Measurements from ENCODE around the gene TEX2. TPM values are rescaled to one million over a fixed set of nuclear protein-coding genes. Genes with fewer than 3 reads are reported as not detected.
"Not testable (repeated sequence)": the region's sequence is repeated elsewhere in the genome, so short reads cannot be mapped to it uniquely, and the experiment has no call there.

TEX2 gene
- total RNA-seq, 1 experiment from 2014 or later, result 10.8 TPM

DNA sequence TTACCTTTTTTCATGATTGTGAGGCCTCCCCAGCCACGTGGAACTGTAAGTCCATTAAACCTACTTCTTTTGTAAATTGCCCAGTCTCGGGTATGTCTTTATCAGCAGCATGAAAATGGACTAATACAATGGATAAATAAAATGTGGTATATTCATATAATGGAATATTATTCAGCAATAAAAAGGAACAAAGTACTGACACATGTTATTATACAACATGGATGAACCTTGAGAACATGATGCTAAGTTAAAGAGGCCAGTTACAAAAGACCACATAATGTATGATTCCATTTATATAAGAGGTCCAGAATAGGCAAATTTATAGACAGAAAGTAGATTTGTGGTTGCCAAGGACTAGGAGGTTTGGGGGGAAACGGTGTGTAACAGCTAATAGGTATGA, 138.5 kb downstream of the TEX2 start (continued):
- TF ChIP-seq, protein P1, sequence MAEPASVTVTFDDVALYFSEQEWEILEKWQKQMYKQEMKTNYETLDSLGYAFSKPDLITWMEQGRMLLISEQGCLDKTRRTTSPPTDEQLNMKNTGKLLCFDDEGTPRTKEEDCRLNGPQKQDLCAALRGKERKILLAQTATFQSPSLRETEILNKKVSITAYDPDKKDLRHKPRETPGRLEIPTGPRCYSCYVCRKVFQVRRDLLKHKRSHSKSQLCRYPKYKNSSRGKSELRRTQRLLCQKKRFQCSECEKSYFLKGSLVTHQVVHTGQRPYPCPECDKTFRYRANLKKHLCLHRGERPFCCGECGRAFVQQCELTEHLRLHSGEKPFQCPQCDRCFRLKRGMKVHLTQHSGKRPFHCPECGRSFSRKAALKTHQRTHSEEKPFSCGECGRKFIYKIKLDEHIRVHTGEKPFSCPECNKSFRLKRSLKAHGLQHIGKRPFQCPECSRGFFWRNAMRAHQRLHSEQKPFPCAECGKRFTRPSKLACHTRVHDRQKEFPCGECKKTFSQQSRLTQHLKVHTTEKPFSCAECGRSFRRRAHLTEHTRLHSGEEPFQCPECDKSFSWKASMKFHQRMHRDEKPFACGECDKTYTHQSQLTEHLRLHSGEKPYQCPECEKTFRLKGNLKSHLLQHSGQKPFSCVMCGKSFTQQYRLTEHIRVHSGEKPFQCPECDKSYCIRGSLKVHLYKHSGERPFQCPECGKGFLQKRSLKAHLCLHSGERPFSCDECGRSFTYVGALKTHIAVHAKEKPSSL (CRISPR knock-in tag; conservative IDR thresholded peaks at IDR 0.05), result no peak
- TF ChIP-seq, protein P2, sequence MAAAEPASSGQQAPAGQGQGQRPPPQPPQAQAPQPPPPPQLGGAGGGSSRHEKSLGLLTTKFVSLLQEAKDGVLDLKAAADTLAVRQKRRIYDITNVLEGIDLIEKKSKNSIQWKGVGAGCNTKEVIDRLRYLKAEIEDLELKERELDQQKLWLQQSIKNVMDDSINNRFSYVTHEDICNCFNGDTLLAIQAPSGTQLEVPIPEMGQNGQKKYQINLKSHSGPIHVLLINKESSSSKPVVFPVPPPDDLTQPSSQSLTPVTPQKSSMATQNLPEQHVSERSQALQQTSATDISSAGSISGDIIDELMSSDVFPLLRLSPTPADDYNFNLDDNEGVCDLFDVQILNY (CRISPR knock-in tag; IDR thresholded peaks at IDR 0.05), result no peak
- no peak for TF ChIP-seq ATF2 (CRISPR knock-in tag; IDR thresholded peaks at IDR 0.05; ENCODE audit: borderline replicate concordance, low read depth)
- no peak for TF ChIP-seq ETV6 (CRISPR knock-in tag; IDR thresholded peaks at IDR 0.05)
- no peak for TF ChIP-seq TEAD4 (CRISPR knock-in tag; IDR thresholded peaks at IDR 0.05)
- TF ChIP-seq FOXP1 (CRISPR knock-in tag; IDR thresholded peaks at IDR 0.05; ENCODE audit: borderline replicate concordance), result no peak
- TF ChIP-seq, protein P3, sequence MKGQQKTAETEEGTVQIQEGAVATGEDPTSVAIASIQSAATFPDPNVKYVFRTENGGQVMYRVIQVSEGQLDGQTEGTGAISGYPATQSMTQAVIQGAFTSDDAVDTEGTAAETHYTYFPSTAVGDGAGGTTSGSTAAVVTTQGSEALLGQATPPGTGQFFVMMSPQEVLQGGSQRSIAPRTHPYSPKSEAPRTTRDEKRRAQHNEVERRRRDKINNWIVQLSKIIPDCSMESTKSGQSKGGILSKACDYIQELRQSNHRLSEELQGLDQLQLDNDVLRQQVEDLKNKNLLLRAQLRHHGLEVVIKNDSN (CRISPR knock-in tag; IDR thresholded peaks at IDR 0.05), result no peak

DNA sequence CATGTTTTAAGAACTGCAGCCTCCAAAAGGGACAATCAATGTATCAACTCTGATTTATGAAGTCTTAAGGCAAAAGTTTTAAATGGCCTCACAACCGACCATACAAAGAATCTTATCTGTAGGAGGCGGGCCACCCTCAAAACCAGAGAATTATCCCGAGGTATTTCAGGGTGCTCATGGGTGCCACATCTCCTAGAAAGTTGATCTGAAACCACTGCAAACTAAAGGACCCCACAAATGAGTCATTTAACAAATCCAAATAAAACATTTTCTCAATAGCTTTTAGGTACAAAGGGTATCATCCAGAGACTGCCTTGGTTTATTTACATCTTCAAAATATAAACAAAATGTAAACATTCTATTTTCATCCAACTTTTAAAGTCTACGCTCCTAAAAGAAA, 139.9 kb downstream of the TEX2 start:
- DNase-seq (ENCODE audit: low spot score) (no peak), ATAC-seq (no peak)
- Mint-ChIP-seq H3K4me3 (no peak overlapping the region), H3K9me3 (peaks cover 7% of the 10 kb centered on the region), H3K27ac (no peak overlapping the region), H3K27me3 (ENCODE audit: low read depth) (peaks cover 1% of the 10 kb centered on the region; the same call in 1 of the 2 replicates), H3K36me3 (no peaks in the 10 kb centered on the region), H3K4me1 (no peaks in the 10 kb centered on the region)
- TF ChIP-seq ATF1 (CRISPR knock-in tag; IDR thresholded peaks at IDR 0.05) (no peak), ATF2 (CRISPR knock-in tag; IDR thresholded peaks at IDR 0.05; ENCODE audit: borderline replicate concordance, low read depth) (no peak), ATF6 (CRISPR knock-in tag; IDR thresholded peaks at IDR 0.05) (no peak), NR1H2 (CRISPR knock-in tag; IDR thresholded peaks at IDR 0.05) (no peak), ZNF219 (CRISPR knock-in tag; IDR thresholded peaks at IDR 0.05; ENCODE audit: borderline replicate concordance) (no peak)
- TF ChIP-seq, protein P4, sequence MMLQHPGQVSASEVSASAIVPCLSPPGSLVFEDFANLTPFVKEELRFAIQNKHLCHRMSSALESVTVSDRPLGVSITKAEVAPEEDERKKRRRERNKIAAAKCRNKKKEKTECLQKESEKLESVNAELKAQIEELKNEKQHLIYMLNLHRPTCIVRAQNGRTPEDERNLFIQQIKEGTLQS (CRISPR knock-in tag; conservative IDR thresholded peaks at IDR 0.05), result no peak
- TF ChIP-seq, protein P5, sequence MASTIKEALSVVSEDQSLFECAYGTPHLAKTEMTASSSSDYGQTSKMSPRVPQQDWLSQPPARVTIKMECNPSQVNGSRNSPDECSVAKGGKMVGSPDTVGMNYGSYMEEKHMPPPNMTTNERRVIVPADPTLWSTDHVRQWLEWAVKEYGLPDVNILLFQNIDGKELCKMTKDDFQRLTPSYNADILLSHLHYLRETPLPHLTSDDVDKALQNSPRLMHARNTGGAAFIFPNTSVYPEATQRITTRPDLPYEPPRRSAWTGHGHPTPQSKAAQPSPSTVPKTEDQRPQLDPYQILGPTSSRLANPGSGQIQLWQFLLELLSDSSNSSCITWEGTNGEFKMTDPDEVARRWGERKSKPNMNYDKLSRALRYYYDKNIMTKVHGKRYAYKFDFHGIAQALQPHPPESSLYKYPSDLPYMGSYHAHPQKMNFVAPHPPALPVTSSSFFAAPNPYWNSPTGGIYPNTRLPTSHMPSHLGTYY (CRISPR knock-in tag; IDR thresholded peaks at IDR 0.05), result no peak
- CTCF ChIA-PET, result interaction anchor here (2.1 kb wide), 1 partner anchor 10 kb away, joined by 7 read pairs; no protein-coding TSS in a partner anchor
- POLR2A ChIA-PET, result no interaction called here

DNA sequence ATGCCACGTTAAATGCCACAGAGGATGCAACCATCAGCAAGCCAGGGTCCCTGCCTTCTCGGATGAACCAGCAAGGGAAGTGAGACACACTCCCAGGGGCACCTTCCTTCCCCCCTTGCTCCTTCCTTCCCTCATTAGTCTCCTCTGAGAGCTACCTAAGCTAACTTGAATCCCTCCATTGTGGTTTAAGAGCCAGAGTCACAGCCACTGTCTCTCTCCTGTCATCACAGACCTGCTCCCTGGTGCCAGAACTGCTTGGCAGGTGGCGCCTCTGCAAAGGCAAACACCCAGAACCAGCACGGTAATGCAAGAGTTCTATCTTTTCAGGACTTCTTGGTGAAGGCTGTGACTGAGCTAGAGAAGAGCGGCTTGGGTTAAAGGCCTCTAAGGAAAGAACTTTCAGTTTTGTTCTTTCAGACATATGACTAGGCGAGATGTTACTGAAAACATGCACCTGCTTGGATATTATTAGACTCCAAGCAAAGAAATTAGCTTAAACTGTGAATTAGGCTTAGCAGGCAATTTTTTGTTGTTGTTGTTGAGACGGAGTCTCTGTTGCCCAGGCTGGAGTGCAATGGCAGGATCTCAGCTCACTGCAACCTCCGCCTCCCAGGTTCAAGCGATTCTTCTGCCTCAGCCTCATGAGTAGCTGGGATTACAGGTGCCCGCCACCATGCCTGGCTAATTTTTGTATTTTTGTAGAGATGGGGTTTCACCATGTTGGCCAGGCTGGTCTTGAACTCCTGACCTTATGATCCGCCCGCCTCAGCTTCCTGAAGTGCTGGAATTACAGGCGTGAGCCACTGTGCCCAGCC, 141.9 kb downstream of the TEX2 start:
- H3K4me1 Mint-ChIP-seq; H3K27me3 Mint-ChIP-seq (ENCODE audit: low read depth); H3K36me3 Mint-ChIP-seq; ATAC-seq; DNase-seq (ENCODE audit: low spot score); H3K9me3 Mint-ChIP-seq; H3K4me3 Mint-ChIP-seq: not testable (repeated sequence)
- ChIA-PET POLR2A (interaction anchor here (0.5 kb wide), 1 partner anchor 182 kb away, joined by 4 read pairs; no protein-coding TSS in a partner anchor), CTCF (interaction anchor here (1.2 to 1.4 kb wide), 2 partner anchors 12 to 57 kb away, joined by 3 to 4 read pairs; no protein-coding TSS in a partner anchor)
- H3K27ac Mint-ChIP-seq, result 0 out of 2 replicates have a peak overlapping the region, but pooled peaks have one; percentile 11

Measured in WTC11 (cell line).